ENCODE measurements around the gene DEGS2.

DNA sequence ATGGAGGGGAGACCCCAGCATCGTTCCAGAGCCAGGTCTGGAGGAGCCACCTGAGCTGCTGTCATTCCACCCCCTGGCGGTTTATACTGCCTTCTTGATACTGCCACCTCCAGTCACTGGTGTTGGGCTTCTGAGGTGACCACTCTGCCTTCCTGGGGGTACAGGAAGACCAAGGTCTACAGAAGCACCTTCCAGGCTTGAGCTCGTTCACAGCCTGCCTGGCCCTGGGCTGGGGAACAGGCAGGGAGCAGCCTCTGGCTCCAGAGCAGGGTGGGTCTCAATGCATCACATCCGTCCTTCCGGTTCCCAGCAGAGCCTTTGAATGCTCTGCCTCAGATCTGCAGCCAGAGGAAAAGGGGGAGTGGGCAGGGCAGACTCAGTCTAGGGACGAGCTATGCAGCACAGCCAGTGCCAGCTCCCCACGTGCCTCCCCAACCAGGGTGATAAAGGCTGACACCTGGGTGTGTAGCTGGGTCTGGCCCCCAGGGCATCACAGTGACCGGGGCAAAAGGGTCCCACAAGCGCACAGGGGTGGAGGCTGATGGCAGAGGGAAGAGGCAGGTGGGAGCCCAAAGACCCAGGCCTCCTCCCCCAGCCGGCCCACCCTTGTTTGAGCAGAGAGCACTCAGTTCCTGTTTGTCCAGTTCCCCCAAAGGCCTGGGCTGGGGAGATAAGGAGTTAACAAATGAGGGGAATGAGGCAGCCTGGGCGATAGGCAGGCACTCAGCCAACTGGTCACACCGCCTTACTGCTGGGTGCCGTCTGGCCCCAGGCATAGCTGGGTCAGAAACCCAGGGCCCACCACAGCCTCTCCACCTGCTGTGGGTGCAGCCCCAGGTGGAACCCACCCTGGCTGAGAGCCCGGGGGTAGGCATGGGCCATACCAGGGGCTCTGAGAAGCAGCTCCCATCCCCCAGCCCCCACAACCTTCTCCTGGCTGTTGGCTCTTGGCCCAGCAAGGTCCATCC, 17.1 kb downstream of the DEGS2 start:
- TF ChIP-seq POLR2A (IDR thresholded peaks at IDR 0.05; ENCODE audit: borderline replicate concordance, extremely low read depth, insufficient read depth, insufficient read length) = no peak
- TF ChIP-seq, protein P1, sequence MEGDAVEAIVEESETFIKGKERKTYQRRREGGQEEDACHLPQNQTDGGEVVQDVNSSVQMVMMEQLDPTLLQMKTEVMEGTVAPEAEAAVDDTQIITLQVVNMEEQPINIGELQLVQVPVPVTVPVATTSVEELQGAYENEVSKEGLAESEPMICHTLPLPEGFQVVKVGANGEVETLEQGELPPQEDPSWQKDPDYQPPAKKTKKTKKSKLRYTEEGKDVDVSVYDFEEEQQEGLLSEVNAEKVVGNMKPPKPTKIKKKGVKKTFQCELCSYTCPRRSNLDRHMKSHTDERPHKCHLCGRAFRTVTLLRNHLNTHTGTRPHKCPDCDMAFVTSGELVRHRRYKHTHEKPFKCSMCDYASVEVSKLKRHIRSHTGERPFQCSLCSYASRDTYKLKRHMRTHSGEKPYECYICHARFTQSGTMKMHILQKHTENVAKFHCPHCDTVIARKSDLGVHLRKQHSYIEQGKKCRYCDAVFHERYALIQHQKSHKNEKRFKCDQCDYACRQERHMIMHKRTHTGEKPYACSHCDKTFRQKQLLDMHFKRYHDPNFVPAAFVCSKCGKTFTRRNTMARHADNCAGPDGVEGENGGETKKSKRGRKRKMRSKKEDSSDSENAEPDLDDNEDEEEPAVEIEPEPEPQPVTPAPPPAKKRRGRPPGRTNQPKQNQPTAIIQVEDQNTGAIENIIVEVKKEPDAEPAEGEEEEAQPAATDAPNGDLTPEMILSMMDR (IDR thresholded peaks at IDR 0.05 in 2 of 3, conservative IDR thresholded peaks at IDR 0.05 in 1 of 3; ENCODE audit: borderline replicate concordance in 1 of 3, insufficient read depth in 1 of 3, low read depth in 2 of 3, low read length in 2 of 3) = no peak
- TF ChIP-seq ELF1 (IDR thresholded peaks at IDR 0.05; ENCODE audit: borderline replicate concordance, low read depth) = no peak
- TF ChIP-seq, protein P2, sequence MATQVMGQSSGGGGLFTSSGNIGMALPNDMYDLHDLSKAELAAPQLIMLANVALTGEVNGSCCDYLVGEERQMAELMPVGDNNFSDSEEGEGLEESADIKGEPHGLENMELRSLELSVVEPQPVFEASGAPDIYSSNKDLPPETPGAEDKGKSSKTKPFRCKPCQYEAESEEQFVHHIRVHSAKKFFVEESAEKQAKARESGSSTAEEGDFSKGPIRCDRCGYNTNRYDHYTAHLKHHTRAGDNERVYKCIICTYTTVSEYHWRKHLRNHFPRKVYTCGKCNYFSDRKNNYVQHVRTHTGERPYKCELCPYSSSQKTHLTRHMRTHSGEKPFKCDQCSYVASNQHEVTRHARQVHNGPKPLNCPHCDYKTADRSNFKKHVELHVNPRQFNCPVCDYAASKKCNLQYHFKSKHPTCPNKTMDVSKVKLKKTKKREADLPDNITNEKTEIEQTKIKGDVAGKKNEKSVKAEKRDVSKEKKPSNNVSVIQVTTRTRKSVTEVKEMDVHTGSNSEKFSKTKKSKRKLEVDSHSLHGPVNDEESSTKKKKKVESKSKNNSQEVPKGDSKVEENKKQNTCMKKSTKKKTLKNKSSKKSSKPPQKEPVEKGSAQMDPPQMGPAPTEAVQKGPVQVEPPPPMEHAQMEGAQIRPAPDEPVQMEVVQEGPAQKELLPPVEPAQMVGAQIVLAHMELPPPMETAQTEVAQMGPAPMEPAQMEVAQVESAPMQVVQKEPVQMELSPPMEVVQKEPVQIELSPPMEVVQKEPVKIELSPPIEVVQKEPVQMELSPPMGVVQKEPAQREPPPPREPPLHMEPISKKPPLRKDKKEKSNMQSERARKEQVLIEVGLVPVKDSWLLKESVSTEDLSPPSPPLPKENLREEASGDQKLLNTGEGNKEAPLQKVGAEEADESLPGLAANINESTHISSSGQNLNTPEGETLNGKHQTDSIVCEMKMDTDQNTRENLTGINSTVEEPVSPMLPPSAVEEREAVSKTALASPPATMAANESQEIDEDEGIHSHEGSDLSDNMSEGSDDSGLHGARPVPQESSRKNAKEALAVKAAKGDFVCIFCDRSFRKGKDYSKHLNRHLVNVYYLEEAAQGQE (IDR thresholded peaks at IDR 0.05; ENCODE audit: low read depth) = no peak
- TF ChIP-seq POLR2AphosphoS5 (IDR thresholded peaks at IDR 0.05; ENCODE audit: low read depth, low read length) = no peak
- no peak for TF ChIP-seq SRF (IDR thresholded peaks at IDR 0.05; ENCODE audit: low read depth)
- no peak for TF ChIP-seq EZH2phosphoT487 (IDR thresholded peaks at IDR 0.05; ENCODE audit: borderline replicate concordance)
- TF ChIP-seq ZFX (IDR thresholded peaks at IDR 0.05) = no peak
- TF ChIP-seq CEBPB (IDR thresholded peaks at IDR 0.05; ENCODE audit: low read depth) = no peak
- TF ChIP-seq, protein P3, sequence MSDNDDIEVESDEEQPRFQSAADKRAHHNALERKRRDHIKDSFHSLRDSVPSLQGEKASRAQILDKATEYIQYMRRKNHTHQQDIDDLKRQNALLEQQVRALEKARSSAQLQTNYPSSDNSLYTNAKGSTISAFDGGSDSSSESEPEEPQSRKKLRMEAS (IDR thresholded peaks at IDR 0.05) = no peak
- TF ChIP-seq JUND (IDR thresholded peaks at IDR 0.05) = no peak
- TF ChIP-seq RAD21 (IDR thresholded peaks at IDR 0.05; ENCODE audit: low read depth) = no peak
